ENCODE data around the gene C2orf72. TPM values are rescaled to one million over a fixed set of nuclear protein-coding genes. Genes with fewer than 3 reads are reported as not detected.

C2orf72 gene
- total RNA-seq, 4 donors from 2014 or later: 0.19 TPM; not detected in 3

DNA sequence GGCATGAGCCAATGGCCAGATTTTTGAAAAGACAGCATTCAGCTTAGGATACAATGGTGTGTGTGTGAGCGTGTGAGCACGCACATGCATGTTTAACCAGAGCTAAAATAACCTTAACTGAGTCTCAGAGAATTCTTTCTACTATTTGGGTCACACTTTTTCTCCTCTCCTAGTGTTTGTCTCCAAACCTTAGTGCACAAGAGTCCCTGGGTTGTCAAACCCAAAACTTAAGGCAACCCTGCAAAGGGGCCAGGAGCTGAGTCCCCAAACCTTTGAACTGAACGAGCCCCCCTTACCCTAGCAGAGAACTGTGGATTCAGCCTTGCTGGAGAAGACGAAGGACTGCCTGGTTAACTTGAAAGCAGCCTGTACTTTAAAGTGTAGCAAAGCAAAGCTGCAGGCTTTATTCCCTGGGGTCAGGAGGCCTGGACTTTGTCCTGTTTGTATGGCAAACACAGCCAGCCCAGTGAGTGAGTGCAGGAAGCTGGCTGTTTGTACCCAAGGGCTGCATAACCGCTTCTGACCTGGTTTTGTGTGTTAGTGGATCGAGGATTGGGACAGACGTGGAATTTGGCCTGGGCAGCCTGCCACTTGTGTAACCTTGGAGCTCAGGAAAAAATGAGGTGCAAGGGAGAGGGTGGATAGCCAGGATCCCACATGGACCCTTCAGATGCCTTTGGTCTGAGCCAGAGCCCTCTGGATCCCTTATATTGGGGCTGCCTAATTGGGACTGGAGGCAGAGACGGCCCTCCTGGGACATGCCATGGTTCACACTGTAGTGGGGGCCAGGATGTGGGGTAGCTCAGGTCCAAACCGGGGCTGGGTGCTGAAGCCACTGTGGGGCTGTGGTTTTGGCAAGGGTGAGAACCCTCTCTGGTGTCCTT lies 12.9 kb downstream of the C2orf72 start:
- DNase-seq (ENCODE audit: low spot score): no peak
- TF ChIP-seq, protein P1, sequence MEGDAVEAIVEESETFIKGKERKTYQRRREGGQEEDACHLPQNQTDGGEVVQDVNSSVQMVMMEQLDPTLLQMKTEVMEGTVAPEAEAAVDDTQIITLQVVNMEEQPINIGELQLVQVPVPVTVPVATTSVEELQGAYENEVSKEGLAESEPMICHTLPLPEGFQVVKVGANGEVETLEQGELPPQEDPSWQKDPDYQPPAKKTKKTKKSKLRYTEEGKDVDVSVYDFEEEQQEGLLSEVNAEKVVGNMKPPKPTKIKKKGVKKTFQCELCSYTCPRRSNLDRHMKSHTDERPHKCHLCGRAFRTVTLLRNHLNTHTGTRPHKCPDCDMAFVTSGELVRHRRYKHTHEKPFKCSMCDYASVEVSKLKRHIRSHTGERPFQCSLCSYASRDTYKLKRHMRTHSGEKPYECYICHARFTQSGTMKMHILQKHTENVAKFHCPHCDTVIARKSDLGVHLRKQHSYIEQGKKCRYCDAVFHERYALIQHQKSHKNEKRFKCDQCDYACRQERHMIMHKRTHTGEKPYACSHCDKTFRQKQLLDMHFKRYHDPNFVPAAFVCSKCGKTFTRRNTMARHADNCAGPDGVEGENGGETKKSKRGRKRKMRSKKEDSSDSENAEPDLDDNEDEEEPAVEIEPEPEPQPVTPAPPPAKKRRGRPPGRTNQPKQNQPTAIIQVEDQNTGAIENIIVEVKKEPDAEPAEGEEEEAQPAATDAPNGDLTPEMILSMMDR (IDR thresholded peaks at IDR 0.05): no peak
- ATAC-seq (ENCODE audit: low FRiP score): no peak

DNA sequence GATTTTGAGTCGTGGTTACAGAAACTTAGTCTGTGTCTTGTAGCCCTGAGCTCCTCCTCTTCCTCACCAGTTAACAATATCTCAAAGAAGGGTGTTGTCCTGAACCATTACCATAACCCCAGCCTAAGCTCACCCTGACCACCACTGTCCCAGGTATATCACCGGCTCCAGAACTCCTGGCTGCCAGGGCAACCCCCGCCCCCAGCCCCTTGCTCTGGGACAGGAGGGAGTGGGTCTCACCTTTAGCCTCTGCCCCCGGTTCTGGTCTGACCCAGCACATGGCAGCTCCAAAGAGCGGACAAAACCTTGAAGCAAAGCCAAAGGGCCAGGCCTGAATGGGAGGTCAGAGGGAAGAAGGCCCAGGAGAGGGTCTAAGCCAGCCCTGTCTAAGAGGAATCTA lies 13.8 kb downstream of the C2orf72 start:
- TF ChIP-seq, protein P1 (IDR thresholded peaks at IDR 0.05): no peak
- no peak for ATAC-seq (ENCODE audit: low FRiP score)
- DNase-seq (ENCODE audit: low spot score): no peak

DNA sequence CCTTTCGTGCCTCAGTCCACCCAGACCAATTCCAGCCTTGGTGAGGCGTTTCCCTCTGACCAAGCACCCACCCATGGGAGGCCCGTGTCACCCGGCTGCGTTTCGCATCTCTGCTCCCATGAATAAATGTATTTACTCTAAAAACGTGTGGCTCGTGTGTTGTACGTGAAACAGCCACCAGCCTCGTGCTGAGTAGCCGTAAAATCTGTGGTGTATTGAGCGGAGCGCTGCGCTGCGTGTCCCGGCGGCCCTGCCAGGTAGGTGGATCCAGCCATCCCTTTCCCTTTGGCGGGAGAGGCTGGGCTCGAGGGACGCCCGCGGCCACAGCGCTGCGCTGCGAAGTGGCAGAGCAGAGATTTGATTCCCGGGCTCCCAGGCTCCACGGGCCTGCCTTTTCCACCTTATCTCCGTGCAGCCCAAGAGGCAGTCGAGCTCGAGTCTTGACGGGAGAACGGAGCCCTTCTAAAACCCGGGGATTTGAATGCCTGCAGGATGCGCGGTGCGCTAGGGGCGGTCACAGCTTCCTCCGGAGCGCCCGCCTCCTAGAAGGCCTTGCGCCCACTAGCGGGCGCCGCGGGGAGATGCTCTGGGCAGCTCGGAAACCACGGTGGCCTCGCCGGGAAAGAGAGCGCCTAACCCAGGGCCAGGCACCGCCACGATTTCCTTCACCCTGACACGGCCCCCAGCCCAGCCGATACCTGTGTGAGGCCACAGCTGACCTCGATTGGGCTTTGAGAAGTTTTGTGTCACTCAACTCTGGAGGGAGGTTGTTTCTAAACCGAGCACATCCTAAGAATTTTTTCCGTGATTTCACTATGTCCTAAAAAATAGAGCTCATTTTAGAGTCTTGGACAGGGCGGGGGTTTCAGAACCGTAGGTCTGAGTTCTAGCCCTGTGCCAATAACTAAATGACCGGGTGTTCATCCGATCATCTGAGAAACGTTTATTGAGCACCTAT lies 15.4 kb downstream of the C2orf72 start:
- peak; percentile 54 for DNase-seq (ENCODE audit: low spot score)
- TF ChIP-seq, protein P1 (IDR thresholded peaks at IDR 0.05): peak in 1 of 3 donors; percentile 6

DNA sequence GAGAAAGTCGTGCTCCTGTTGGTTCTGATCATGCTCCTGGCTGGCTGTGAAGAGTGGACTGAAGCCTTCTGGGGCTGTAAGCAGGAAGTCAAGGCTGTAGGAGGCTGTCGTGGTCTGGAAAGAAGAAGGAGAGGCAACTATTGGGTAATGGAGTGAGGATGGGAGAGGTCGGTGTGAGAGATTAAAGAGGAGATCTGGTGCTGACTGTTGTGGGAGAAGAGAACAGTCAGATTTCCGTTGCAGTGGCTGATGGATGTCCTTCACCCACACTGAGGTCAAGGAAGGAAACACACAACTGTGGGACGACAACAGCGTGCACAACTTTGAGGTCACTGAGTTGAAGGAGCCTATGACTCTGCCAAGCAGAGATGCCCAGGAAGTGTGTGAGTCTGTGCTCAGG lies 16.5 kb downstream of the C2orf72 start:
- DNase-seq (ENCODE audit: low spot score): no peak
- TF ChIP-seq, protein P1 (IDR thresholded peaks at IDR 0.05): no peak
- no peak for ATAC-seq (ENCODE audit: low FRiP score)

More for the DNA sequence above, 15.4 kb downstream of the C2orf72 start:
- ATAC-seq (ENCODE audit: low FRiP score): peak; percentile 76

DNA sequence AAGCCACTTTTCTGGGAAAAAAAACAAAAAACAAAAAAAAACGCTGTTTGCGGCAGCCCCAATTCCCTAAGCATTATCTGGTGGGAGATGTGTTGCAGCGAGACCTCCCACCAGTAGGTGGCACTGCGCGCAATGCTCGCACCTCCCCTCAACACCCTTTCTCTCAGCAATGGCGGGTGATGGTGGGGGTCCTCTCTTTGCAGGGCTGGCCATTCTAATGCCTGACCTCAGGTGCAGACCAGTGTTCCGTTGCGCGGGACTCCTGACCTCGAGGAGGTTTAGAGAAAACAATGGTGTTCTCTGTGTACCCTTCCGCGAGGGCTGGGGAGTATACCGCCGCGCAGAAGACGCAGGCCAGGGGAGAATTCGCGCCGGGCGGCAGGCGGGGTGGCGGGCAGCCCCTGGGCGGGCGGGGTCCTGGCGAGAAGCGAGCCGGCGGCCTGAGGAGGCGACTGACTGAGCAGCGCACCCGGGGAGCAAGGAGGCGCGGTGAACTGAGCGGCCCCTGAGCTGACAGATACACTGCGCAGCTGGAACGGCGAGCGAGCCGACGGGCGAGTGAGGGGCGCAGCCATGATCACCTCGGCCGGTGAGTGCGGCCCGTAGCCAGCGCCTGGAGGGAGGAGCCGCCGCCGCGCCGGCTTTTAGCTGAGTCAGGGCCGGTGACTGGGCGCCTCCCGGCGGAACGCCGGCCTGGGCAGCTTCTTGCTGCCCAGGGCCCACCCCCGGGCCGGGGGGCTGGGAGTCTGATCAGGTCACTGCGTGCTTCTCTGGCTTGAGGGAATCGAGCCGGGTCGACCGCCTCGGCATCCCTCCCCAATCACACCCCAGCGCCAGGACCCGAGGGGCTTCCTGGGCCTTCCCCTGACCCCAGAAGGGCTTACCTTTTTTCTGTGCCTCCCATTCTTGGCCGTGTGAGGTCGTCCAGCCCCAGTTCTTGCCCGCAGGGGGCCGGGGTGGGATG lies 19.4 kb downstream of the C2orf72 start, which contains the start of gene PSMD1:
Gene PSMD1, plus strand, starts transcription at position 415 of the 964 bp plus-strand sequence. Its CDS starts 159 bp downstream, at position 574.
- peak; percentile 91 for DNase-seq (ENCODE audit: low spot score)
- ATAC-seq (ENCODE audit: low FRiP score): peak; percentile 93

More for the DNA sequence above, 19.4 kb downstream of the C2orf72 start, which contains the start of gene PSMD1:
- TF ChIP-seq, protein P1 (IDR thresholded peaks at IDR 0.05): peak in 1 of 3 donors; percentile 41

Measured in omental fat pad (tissue), 4 donors.